ENCODE data around the gene ZKSCAN4.

DNA sequence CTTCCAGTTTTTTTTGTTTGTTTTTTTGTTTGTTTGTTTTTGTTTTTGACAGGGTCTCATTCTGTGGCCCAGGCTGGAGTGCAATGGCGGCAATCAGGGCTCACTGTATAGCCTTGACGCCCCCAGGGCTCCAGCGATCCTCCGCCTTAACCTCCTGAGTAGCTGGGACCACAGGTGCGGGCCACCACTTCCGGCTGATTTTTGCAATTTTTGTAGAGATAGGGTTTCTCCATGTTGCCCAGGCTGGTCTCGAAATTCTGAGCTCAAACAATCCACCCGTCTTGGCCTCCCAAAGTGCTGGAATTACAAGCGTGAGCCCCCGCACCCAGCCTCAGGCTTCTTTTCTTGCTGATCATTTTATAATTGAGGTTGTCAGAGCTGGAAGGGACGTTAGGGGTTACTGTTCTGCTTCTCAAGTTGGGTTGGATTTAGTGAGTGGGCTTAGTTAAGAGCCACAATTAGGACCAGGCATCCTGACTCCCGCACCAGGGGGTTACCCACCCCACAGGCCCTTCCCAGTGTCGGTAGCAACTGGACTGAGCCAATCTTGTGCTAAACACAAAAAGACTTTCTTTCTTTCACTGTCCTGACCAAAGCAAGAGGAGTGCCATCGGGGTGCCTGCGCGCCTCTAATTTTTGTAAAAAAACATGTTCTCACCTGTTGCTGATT, 40.1 kb downstream of the ZKSCAN4 start:
- TF ChIP-seq, protein P1, sequence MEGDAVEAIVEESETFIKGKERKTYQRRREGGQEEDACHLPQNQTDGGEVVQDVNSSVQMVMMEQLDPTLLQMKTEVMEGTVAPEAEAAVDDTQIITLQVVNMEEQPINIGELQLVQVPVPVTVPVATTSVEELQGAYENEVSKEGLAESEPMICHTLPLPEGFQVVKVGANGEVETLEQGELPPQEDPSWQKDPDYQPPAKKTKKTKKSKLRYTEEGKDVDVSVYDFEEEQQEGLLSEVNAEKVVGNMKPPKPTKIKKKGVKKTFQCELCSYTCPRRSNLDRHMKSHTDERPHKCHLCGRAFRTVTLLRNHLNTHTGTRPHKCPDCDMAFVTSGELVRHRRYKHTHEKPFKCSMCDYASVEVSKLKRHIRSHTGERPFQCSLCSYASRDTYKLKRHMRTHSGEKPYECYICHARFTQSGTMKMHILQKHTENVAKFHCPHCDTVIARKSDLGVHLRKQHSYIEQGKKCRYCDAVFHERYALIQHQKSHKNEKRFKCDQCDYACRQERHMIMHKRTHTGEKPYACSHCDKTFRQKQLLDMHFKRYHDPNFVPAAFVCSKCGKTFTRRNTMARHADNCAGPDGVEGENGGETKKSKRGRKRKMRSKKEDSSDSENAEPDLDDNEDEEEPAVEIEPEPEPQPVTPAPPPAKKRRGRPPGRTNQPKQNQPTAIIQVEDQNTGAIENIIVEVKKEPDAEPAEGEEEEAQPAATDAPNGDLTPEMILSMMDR (IDR thresholded peaks at IDR 0.05 in 2 of 3, conservative IDR thresholded peaks at IDR 0.05 in 1 of 3; ENCODE audit: control insufficient read depth in 2 of 3, extremely low read depth in 1 of 3, insufficient read depth in 1 of 3, low read depth in 3 of 3, low read length in 3 of 3) = no peak
- TF ChIP-seq BRCA1 (IDR thresholded peaks at IDR 0.05; ENCODE audit: low read depth, low read length) (no peak), SRF (IDR thresholded peaks at IDR 0.05; ENCODE audit: low read depth in 2 of 2, low read length in 2 of 2) (no peak)

Data from GM12878 (cell line).